HUDEP-2 (cell line): ENCODE results near the gene ACSF3.
A peak's percentile ranks its signal among the peaks of the same experiment; 100 is the strongest.
"Not testable (repeated sequence)": the region's sequence is repeated elsewhere in the genome, so short reads cannot be mapped to it uniquely, and the experiment has no call there.

ENCODE experiments used
- DNase-seq, 76 experiments: peaks; one replicate each; lab custom pipeline; 2025; ENCODE audit not compliant: unreplicated experiment in 76 of 76; lab: John Stamatoyannopoulos, UW

Gene ACSF3

DNA sequence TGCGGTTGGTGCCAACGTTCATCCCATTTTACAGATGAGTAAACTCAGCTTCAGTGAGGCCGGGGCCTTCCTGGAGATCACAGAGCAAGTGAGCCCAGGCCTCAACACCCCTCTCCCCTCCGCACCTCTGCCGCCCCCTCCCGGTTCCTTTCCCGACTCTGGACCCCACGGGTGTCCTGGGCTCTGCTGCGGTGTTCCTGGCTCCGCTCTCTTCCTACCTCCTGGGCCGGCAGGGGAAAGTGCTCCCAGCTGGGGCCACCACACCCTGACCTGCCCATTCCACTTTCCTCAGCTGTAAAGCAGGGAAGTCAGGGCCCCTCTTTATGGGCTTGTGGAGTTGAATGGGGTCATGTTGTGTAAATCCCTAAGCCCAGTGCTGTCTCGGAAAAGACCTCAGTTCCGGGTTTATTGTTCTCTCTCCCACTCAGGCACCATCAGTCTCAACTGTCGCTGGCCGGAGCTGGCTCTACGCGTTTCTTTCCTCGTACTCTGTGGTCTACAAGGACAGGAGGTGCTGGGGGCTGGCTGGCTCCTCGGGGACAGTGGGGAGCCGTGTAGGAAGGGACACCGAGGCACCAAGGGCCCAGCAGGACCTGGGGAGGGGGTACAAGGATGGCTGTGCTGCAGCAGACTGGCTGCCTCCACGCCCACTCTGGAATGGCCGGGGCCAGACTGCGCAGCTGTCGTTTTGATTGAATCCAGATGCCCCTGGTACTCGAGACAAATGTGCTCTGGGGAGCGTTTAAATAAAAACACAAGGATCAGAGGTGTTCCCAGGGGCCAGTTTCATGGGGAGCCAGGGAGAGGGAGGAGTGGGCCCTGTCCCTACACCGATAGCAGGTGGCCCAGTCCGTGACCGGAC is 21.7 kb upstream of the ACSF3 start:
- DNase-seq: no peak

DNA sequence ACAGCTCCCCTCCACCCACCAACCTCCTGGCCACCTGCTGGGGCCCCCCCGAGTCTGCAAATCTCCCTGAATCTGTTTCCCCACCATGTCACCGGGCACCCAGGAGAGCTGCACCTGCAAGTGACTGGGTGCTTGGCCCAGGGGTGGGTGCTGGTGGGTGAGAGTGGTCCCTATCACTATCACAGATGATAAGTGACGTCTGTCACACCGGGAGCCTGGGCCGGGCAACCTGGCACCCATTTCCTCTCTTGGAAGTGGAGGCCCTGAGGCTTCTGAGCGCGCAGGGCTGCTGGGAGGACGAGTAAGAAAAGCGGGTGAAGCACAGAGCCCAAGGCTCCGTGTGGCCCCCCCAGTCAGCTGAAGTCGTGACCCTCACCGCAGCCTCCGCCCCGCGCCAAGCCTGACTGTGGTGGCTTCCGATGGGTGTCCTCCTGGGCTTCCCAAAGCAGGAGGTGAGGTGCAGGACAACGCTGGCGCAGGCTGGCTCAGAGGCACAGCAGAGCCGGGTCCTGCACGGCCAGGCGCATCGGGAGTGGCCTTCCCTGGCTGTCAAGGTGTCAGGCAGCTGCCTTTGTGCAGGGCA is 21.0 kb upstream of the ACSF3 start:
- DNase-seq: no peak

DNA sequence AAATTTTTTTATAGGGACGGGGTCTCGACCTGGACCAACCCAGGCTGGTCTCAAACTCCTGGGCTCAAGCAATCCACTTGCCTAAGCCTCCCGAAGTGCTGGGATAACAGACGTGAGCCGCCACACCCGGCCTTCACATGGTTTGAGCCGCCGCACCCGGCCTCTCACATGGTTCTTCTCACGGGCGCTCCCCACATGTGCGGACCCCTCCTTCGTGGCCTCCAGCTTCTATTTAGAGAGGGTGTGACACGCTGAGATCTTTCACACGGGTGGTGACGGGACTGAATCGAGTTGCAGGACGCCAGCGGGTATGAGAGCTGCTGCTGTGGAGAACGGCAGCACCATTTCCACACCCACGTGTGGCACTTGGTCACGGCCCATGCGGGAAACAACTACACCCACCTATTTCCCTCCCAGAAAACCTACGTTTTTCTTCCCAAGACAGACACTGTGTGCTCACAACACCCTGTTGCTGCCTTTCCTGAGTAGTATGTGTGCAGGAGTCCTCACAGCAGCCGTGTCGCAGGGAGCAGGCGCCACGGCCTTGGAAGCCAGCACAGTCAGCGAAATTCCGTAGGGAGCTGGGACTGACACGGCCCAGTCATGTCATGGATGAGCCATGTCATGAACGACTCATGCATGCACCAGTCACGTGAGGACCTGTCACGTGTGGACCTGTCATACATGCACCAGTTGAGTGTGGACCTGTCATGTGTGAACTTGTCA is 20.1 kb upstream of the ACSF3 start:
- DNase-seq: no peak

DNA sequence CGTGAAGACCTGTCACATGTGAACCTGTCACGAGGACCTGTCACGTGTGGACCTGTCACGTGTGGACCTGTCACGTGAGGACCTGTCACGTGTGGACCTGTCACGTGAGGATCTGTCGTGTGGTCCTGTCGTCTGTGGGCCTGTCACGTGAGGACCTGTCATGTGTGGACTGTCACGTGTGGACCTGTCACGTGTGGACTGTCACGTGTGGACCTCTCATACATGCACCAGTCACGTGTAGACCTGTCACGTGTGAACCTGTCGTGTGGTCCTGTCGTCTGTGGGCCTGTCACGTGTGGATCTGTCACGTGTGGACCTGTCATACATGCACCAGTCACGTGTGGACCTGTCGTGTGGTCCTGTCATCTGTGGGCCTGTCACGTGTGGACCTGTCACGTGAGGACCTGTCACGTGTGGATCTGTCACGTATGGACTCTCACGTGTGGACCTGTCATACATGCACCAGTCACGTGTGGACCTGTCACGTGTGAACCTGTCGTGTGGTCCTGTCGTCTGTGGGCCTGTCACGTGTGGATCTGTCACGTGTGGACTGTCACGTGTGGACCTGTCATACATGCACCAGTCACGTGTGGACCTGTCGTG is 19.5 kb upstream of the ACSF3 start:
- not testable (repeated sequence) for DNase-seq

DNA sequence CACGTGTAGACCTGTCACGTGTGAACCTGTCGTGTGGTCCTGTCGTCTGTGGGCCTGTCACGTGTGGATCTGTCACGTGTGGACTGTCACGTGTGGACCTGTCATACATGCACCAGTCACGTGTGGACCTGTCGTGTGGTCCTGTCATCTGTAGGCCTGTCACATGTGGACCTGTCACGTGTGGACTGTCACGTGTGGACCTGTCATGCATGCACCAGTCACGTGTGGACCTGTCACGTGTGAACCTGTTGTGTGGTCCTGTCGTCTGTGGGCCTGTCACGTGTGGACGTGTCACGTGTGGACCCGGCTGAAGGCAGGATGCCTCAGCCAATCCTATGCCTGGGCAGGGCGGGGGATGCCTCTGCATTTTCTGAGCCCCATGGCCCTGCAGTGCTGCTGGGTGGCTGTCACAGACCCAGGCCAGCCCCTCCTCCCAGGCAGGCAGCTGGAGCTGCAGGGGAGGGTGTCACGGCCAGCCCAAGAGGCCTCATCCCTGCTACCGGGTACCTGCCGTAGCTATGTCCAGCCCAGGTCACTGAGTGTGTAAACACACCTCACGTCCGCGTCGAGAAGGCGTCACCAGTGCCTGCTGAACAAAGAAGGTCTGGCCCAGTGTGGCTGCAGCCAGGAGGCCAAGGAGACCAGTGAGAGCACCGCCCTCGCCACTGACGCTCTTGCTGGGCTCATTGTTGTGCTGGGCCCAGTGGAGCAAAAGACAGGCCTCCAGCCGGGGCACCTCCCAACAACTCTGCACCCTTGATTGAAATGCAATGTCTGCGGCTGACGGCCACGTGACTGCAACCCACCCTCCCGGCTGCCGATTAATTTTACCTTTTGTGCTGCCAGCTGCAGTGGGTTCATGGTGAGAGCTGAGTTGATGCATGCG is 18.6 kb upstream of the ACSF3 start:
- DNase-seq: no peak

DNA sequence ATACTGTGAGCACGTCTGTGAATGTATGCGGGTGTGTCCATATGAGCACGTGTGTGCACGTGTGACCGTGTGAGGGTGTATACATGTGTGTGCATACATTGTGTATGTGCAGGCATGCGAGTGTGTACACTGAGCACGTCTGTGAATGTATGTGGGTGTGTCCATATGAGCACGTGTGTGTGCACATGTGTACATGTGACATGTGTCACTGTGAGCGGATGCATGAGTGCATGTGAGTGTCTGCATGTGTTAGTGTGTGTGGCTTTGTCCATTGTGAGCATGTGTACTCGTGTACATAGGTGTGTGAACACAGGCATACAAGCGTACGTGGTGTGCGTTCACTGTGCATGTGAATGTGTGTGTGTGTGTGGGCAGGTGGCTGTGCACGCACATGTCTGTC is 17.5 kb upstream of the ACSF3 start:
- DNase-seq: no peak

DNA sequence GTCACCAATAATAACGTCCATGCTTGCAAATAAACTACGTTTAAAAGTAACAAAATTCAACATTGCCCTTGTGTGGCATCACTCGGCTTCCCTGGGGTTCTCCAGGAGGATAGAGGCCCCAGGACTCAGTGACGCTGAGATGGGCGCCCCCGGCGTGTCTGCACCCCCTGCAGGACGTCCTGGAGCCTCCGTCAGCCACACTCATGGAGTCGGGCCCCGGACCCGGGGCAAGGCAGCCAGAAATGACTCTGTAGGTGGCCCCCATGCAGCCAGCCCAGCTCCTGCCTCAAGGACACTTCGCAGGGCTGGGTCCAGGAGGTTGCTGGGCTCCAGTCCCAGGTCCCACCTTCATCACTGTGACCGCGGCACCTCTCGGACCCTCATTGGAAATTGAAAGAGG is 16.6 kb upstream of the ACSF3 start:
- no peak for DNase-seq

DNA sequence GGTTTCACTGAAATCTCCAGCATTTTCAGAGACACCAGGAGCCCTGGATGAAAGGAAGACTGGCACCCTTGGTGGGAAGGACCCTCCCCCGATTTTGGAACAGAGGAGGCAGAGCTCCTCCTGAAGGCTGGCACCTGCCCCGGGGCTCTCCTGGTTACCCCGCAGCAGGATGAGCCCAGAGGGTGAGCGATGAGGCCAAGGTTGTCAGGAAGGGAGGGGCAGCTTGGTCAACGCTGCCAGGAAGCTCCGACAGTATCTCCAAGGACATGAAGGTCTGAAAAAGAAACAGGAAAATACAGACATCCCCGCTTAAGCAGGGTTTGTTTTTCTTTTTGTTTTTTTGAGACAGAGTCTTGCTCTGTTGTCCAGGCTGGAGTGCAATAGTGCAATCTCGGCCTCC is 15.5 kb upstream of the ACSF3 start:
- DNase-seq: no peak

DNA sequence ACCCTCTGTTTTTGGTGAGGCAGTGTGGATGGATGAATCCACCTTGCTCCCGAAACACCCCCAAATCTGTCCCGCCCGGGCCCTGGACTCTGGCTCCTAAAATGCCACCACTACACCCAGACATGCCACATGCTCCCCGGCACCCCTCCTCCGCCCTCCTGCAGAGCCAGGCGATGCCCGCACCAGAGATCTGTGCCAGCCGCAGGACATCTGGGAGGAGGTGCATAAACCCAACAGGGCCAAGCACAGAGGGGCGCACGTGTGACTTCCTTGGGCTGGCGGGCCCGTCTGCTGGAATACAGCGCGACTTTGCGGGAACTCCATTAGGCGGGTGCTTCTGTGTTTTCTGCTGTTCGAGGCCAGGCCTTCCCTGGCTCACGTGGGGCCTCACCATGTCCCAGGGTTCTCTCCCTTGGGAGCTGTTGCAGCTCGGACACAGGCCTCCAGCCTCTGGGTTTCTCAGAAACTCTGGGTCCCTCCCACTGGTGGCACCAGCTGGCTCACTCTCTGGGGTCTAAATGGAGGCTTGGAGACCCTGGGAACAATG is 14.1 kb upstream of the ACSF3 start:
- DNase-seq: no peak

DNA sequence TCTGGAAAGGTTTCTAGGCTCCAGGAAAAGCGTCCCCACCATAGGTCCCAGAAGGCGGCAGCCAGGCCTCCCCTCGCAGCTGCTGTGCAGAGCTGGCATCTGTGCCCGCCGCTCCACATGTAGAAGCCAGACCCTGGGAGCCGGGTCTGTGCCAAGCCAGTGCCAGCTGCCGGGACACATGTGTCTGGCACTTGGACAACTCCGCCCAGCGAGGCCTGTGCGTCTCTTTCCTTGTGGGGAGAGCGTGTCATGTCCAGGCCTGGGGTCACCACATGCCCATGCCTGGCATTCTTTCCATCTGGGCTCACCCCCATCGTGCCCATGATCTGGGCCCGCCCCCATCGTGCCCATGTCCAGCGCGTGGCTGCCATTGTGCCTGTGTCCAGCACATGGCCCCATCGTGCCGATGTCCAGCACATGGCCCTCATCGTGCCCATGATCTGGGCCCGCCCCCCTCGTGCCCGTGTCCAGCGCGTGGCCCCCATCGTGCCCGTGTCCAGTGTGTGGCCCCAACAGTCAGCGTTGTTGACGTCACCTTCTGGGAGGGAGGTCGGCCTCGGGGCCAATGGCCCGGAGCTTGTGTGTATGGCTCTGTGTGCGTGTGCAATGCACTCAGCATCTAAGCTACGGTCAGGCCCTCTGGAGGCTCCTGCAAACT is 13.3 kb upstream of the ACSF3 start:
- DNase-seq: no peak

DNA sequence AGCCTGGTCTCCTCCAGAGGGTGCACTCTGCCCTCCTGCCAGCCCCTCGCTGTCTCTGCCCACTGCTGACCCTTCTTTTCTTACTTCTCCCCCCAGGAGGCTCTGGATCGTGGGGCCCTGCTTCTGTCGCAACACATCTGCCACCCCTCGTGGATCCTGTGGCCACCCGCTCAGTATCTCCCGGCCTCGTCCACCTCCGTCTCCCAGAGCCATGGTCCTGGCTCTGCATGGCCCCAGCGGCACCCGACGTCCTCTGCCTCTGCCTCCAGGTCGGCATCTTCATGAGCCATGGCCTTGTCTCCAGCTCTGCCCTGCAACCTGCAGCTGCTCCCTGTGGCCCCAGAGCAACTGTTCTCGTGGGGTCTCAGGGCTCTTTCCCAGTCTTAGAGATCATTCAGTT is 12.1 kb upstream of the ACSF3 start:
- no peak for DNase-seq

DNA sequence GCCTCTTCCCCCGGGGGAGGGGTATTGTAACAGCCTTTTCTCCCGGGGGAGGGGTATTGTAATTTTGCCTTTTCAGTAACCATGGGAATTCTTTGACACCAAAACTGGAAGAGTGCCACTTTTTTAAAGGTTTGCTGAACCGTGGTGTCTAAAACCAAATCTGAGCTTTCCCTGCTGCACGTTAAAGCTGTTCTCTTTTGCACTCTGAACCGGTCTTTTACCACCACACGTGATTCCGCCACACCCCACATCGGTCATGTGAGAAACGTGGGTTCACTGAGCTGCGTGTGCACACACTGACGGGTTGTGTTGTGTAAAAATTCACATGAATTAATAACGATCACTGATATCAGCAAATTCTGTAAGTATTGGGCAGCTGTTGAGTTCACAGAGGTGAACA is 9.2 kb upstream of the ACSF3 start:
- DNase-seq: no peak

DNA sequence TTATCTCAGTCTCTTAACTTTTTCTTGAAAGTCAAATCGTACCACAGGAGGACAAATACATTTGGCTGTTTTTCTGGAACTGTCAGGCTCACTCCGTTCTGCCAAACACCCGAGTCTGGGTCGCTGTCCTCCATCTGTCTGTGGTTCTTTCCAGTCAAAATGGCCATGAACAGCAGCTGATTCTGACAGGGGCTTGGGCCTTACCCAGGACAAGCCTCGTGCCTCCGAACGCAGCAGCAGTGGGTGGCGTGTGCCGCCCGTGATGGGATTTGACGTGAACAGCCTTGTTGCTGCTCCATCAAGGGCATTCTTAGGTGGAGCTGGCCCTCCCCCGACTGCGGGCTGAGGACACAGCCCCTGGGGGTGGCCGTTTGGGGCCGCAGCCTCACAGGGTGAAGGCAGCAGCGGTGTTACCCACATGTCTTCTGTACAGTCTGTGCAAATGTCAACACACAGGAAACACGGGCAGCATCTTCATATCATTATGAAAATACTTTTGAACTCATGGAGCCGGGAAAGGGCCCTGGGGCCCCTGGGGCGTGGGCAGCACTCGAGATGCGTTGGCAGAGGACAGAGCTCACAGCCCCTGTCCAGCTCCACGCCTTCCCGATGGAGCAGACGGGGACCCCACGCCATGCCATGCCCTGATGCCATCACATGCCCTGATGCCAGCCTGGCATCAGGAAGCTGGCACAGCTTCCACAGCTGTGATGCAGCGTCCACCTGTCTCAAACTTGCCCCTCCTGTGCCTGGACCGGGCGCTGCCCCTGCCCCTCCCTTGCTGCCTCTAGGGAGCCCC is 8.6 kb upstream of the ACSF3 start:
- DNase-seq: peak in 1 of 76 experiments; percentile 0

DNA sequence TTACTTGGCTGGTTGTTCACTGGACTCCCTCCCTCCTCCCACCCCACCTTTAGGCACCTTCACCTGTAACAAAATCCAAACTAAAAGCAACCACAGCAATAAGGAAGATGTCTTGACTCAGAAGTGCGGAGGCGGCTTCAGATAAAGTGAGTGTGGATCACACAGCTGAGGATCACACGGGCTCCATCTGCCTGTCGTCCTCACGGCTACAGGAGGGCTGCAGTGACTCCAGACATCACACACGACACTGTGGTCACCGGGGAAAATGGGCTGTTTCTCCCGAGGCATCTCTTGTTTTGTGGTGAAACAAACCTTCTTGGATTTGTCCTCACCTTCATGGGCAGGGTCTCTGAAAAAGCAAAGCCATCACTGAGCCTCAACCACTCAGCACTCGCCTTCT is 7.9 kb upstream of the ACSF3 start:
- no peak for DNase-seq

DNA sequence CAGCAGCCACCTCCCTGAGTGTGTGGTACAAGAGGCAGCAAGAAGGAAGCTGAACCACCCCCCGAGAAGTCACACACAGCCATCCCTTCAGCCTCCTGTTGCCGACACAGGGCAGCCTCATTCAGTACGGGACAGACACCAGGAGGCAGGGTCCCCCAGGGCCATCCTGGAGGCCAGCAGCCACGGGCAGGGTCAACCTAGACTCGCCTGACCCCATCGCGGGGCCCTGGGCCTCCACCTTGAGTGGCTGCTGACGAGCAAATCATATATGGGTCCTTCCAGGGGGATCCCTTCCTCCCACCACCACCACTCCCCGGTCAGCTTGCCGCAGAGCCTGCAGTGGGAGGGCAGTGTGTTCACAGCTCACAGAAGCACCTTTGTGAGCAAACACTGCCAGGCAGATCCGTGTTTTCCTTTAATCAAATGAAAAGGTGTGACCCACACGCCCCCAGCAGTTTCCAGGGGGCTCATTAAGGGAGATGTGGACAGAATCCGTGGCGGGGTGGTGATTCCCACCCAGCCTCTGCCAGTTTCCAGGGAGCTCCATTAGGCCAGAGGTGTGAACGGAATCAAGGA is 5.6 kb upstream of the ACSF3 start:
- no peak for DNase-seq

DNA sequence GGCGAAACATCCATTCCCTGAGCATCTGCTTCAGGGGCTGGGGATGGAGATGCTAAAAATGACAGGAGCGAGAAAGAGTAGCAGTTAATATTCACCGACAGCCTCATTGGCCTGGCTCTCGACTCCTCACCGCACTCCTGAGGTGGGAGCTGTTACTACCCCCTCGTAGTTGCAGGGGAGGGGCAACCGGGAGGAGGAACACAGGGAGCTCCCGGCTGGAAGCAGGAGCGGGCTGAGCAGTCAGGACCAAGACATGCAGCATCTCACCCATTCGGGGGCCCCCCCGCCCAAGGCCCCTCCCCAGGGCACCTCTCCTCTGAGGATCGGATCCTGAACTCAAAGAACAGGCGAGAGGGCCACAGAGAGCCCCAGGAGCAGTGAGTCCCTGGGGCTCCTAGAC is 4.5 kb upstream of the ACSF3 start:
- DNase-seq: no peak

DNA sequence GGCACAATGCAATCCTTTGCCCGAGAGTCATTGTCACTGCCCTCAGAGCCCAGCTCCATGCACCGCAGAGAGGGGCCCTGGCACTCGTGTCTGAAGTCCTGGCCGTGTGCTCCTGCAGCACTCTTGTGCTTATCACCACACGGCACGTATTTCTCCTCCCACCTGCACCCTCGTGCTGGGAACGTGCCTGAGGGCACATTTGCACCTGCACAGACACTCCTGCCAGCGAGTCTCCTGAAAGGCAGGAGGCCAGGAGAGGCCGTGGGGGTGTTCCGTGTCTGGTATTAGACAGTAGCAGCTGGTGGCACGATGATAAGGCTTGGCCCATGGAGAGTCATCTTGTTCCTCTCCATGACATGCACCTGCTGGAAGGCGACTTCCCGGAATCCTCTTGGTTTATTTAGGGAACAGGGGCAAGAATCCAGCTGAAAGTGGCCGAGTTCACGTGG is 3.4 kb upstream of the ACSF3 start:
- DNase-seq: peak in 61 of 76 experiments; percentile 1 to 74 (median 43)

DNA sequence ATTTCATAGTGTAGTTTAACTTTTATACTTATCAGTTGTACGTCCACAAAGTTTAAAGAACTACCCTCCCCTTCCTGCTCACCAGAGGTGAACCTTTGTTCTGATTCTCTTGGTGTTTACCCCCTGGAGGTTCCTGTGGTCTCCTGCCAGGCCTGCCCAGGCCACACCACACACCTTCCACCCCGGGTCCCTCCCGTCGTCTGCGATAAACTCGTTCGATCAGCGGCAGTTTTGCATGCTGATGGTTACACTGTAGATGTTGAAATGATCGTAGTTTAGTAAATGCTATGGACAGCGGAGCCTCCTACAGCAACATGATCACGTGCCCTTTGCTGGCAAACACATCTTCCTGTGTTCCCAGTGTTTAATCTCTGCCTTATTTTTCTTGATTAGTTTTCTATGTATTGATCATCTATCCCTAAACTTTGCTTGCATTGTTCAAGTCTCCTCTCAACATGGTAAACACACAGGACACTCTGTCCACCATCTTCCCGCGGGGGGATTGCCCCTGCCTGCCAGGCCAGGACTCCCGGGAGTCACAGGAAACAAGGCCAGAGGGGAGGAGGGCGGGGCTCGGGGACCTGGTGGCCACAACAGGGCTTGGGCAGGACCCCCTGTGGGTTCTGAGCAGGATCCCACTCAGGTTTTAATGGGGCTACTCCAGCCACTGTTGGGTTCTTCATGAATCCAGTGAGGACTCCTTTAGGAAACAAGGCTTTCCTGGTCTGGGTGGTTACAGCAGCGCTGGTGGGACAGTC is 2.8 kb upstream of the ACSF3 start:
- no peak for DNase-seq
